Trophoblast cell (in vitro differentiated cells and primary cell): ENCODE data around the gene C16orf95.

Source experiments
- DNase-seq, 2 donors: peaks; one replicate each; pipeline ENCODE4 v3.0.0-alpha.2; 2016
- H2AFZ ChIP-seq: 2 replicates; pipeline ENCODE4 v1.6.1; 2013; ENCODE audit warnings: low read length, moderate library complexity, mild to moderate bottlenecking; ENCODE audit not compliant: insufficient read depth, poor library complexity
- H2AK5ac ChIP-seq: 2 replicates; pipeline ENCODE4 v1.6.1; 2013; ENCODE audit warnings: mild to moderate bottlenecking, low read length
- H2BK120ac ChIP-seq: 2 replicates; pipeline ENCODE4 v1.6.1; 2013; ENCODE audit warnings: low read length, mild to moderate bottlenecking, moderate library complexity; ENCODE audit not compliant: insufficient read depth, poor library complexity
- H2BK12ac ChIP-seq: 2 replicates; pipeline ENCODE4 v1.6.1; 2013; ENCODE audit warnings: mild to moderate bottlenecking, low read length, moderate library complexity
- H2BK5ac ChIP-seq: 2 replicates; pipeline ENCODE4 v1.6.1; 2013; ENCODE audit warnings: low read length, low read depth, moderate library complexity, mild to moderate bottlenecking; ENCODE audit not compliant: poor library complexity
- H3K14ac ChIP-seq: 2 replicates; pipeline ENCODE4 v1.6.1; 2013; ENCODE audit warnings: mild to moderate bottlenecking, low read length
- H3K18ac ChIP-seq: 2 replicates; pipeline ENCODE4 v1.6.1; 2013; ENCODE audit warnings: mild to moderate bottlenecking, low read length
- H3K23ac ChIP-seq: 2 replicates; pipeline ENCODE4 v1.6.1; 2013; ENCODE audit warnings: low read length
- H3K27ac ChIP-seq: 2 replicates; pipeline ENCODE4 v1.5.1; 2013; ENCODE audit warnings: low read depth, mild to moderate bottlenecking, inconsistent platforms, low read length, moderate library complexity
- H3K27me3 ChIP-seq: 2 replicates; pipeline ENCODE4 v1.6.1; 2013; ENCODE audit warnings: inconsistent platforms, mild to moderate bottlenecking, low read length, moderate library complexity; ENCODE audit not compliant: insufficient read depth
- H3K36me3 ChIP-seq, 2 experiments: 1 replicate in 1 of 2; 2 replicates in 1 of 2; pipeline ENCODE4 v1.6.1; 2013; ENCODE audit warnings: low read length in 2 of 2, mild to moderate bottlenecking in 2 of 2, moderate library complexity in 1 of 2; ENCODE audit not compliant: insufficient read depth in 2 of 2, control insufficient read depth in 1 of 2
- H3K4ac ChIP-seq: 2 replicates; pipeline ENCODE4 v1.6.1; 2013; ENCODE audit warnings: low read depth, mild to moderate bottlenecking, low read length, moderate library complexity
- H3K4me1 ChIP-seq, 2 experiments: 1 replicate in 1 of 2; 2 replicates in 1 of 2; pipeline ENCODE4 v1.6.1; 2013; ENCODE audit warnings: low read length in 2 of 2, mild to moderate bottlenecking in 2 of 2, moderate library complexity in 1 of 2; ENCODE audit not compliant: insufficient read depth in 2 of 2, control insufficient read depth in 1 of 2
- H3K4me2 ChIP-seq: 2 replicates; pipeline ENCODE4 v1.6.1; 2013; ENCODE audit warnings: inconsistent platforms, mild to moderate bottlenecking, low read length, moderate library complexity
- H3K4me3 ChIP-seq: 2 replicates; pipeline ENCODE4 v1.5.1; 2013; ENCODE audit warnings: mild to moderate bottlenecking, low read depth, low read length, inconsistent platforms
- H3K79me1 ChIP-seq: one replicate; pipeline ENCODE4 v1.6.1; 2013; ENCODE audit warnings: low read length
- H3K79me2 ChIP-seq: 2 replicates; pipeline ENCODE4 v1.6.1; 2013; ENCODE audit warnings: low read length, mild to moderate bottlenecking; ENCODE audit not compliant: control insufficient read depth, insufficient read depth, poor library complexity
- H3K9ac ChIP-seq: 2 replicates; pipeline ENCODE4 v1.6.1; 2013; ENCODE audit warnings: mild to moderate bottlenecking, low read length
- H3K9me3 ChIP-seq: 2 replicates; pipeline ENCODE4 v1.6.1; 2013; ENCODE audit warnings: low read depth, mild to moderate bottlenecking, control low read depth, inconsistent platforms, low read length; ENCODE audit not compliant: insufficient read depth
- H4K12ac ChIP-seq: 2 replicates; pipeline ENCODE4 v1.6.1; 2013; ENCODE audit warnings: low read depth, mild to moderate bottlenecking, low read length, moderate library complexity
- H4K8ac ChIP-seq: 2 replicates; pipeline ENCODE4 v1.6.1; 2013; ENCODE audit warnings: low read depth, mild to moderate bottlenecking, low read length, moderate library complexity
- H4K91ac ChIP-seq: one replicate; pipeline ENCODE4 v1.6.1; 2013; ENCODE audit warnings: low read depth, mild to moderate bottlenecking, low read length, moderate library complexity
- WGBS: extraction: QIAGEN DNeasy Blood & Tissue Kit; methylation state at CpG from one replicate; pipeline ENCODE4 v1.1.7; 2013; ENCODE audit warnings: missing lambda C conversion rate; ENCODE audit not compliant: insufficient read length, insufficient coverage; ENCODE audit errors: extremely low coverage; 5-methylcytosine and 5-hydroxymethylcytosine counted together

Gene C16orf95

GRCh38 chr16:87332150-87332549, 15.0 kb upstream of the C16orf95 start:
- Histone ChIP-seq H3K9me3 (peaks cover 2% of the 10 kb centered on the region), H2AK5ac (no peak overlapping the region), H3K23ac (no peak overlapping the region), H3K79me1 (no peaks in the 10 kb centered on the region), H4K12ac (no peak overlapping the region), H2BK5ac (no peak overlapping the region), H3K79me2 (no peaks in the 10 kb centered on the region), H3K9ac (no peak overlapping the region), H2BK120ac (no peak overlapping the region), H3K27ac (no peak overlapping the region), H3K4me2 (no peak overlapping the region), H2AFZ (no peak overlapping the region), H3K36me3 (peaks cover 47 to 52% of the 10 kb centered on the region in 2 experiments), H3K4me1 (no peaks in the 10 kb centered on the region), H4K8ac (no peak overlapping the region), H3K27me3 (no peaks in the 10 kb centered on the region), H3K4me3 (no peak overlapping the region), H4K91ac (no peak overlapping the region), H3K18ac (no peak overlapping the region), H3K14ac (no peak overlapping the region), H3K4ac (no peak overlapping the region), H2BK12ac (no peak overlapping the region)
- no peak for DNase-seq
- no CpG with 5 or more reads among the region's 10 CpGs for WGBS

DNA sequence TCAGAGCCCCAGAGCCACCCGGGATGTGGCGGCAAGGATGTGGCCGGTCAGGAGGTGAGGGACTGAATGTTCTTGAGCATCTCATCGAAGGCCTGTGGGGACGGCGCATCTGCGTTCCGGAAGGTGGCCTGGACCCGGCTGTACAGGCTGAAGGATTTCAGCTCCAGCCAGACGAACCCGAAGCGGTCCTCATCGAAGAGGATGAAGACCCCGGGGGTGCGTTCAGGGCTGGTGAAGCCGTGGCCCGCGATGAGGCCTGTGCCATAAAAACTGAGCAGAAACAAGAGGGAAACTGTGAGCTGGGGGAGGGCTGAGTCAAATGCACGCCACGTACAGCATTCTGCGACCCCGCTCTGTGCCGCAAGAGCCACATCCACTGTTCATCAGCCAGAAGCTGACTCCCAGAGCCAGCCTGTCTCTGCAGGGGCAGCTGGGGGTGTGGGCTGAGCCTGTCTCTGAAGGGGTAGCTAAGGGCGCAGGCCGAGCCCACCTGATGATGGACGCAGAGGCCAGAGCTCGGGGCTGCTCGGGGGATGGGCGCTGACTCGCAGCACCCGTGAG, 14.1 kb upstream of the C16orf95 start:
- no CpG with 5 or more reads among the region's 31 CpGs for WGBS
- Histone ChIP-seq H3K4me2 (no peak overlapping the region), H4K91ac (no peak overlapping the region)

DNA sequence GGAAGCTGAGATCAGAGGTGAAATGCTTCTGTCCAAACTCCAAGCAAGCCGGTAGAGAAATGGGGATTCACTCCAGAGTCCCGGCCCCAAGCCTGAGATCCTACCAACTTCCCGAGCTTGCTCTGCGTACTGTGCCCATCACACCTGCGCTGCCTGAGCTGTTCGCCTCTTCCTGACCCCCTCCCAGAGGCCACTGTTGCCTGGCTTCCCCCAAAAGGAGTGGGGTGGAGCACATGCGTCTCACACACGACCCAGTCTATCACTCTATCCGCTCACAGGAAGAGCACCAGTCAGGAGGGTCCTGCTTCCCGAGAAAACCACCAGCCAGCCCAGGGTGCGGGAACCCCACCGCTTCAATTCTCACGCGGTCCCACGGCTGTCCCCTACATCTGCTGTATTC, 13.5 kb upstream of the C16orf95 start:
- H2BK12ac ChIP-seq: no peak overlapping the region
- H3K27me3 ChIP-seq: no peaks in the 10 kb centered on the region
- H3K4me1 ChIP-seq: no peaks in the 10 kb centered on the region
- no peak overlapping the region for H3K4ac ChIP-seq
- no peak for DNase-seq
- H3K4me3 ChIP-seq: no peak overlapping the region
- H3K9me3 ChIP-seq: peaks cover 2% of the 10 kb centered on the region
- no peak overlapping the region for H3K9ac ChIP-seq
- no peak overlapping the region for H4K8ac ChIP-seq
- no peak overlapping the region for H3K23ac ChIP-seq
- H4K91ac ChIP-seq: no peak overlapping the region
- H3K36me3 ChIP-seq: peaks cover 44 to 48% of the 10 kb centered on the region in 2 experiments
- H2BK5ac ChIP-seq: no peak overlapping the region
- WGBS: no CpG with 5 or more reads among the region's 15 CpGs
- no peak overlapping the region for H3K14ac ChIP-seq
- H4K12ac ChIP-seq: no peak overlapping the region
- no peak overlapping the region for H3K4me2 ChIP-seq
- no peak overlapping the region for H2BK120ac ChIP-seq
- no peak overlapping the region for H2AK5ac ChIP-seq
- no peak overlapping the region for H3K27ac ChIP-seq
- no peak overlapping the region for H3K18ac ChIP-seq
- no peak overlapping the region for H2AFZ ChIP-seq
- no peaks in the 10 kb centered on the region for H3K79me2 ChIP-seq
- no peaks in the 10 kb centered on the region for H3K79me1 ChIP-seq

More for the DNA sequence above, 14.1 kb upstream of the C16orf95 start:
- peaks cover 2% of the 10 kb centered on the region for H3K9me3 ChIP-seq
- H3K4me1 ChIP-seq: no peaks in the 10 kb centered on the region
- H3K9ac ChIP-seq: no peak overlapping the region
- H4K12ac ChIP-seq: no peak overlapping the region
- no peaks in the 10 kb centered on the region for H3K27me3 ChIP-seq
- H4K8ac ChIP-seq: no peak overlapping the region
- no peak overlapping the region for H3K27ac ChIP-seq
- no peak for DNase-seq
- no peak overlapping the region for H3K14ac ChIP-seq
- no peaks in the 10 kb centered on the region for H3K79me1 ChIP-seq
- H3K23ac ChIP-seq: no peak overlapping the region
- H3K4me3 ChIP-seq: no peak overlapping the region
- H3K79me2 ChIP-seq: no peaks in the 10 kb centered on the region
- H2BK5ac ChIP-seq: no peak overlapping the region
- no peak overlapping the region for H2BK120ac ChIP-seq
- H3K36me3 ChIP-seq: peaks cover 47 to 52% of the 10 kb centered on the region in 2 experiments
- H2BK12ac ChIP-seq: no peak overlapping the region
- no peak overlapping the region for H2AK5ac ChIP-seq
- no peak overlapping the region for H3K18ac ChIP-seq
- H2AFZ ChIP-seq: no peak overlapping the region
- no peak overlapping the region for H3K4ac ChIP-seq

DNA sequence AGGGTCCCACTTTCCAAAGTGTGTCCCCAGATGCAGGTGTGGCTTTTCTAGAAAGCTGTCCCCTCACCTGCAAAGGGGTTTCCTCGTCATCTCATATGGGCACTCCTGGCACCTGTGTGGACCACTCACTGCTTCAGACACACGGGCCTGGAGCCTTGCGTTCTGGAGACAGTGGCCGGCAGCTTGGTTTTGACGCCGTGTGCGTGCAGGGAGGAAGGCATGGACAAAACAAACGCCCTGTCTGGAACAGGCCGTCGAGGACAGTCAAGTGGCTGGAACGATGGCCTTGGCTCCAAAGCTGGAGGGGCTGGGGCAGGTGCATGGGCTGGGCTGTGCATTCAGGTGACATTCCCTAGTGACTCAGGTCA, 13.0 kb upstream of the C16orf95 start:
- H4K12ac ChIP-seq: no peak overlapping the region
- H3K9me3 ChIP-seq: peaks cover 2% of the 10 kb centered on the region
- H3K9ac ChIP-seq: no peak overlapping the region
- H3K79me1 ChIP-seq: no peaks in the 10 kb centered on the region
- H3K79me2 ChIP-seq: no peaks in the 10 kb centered on the region
- no peak overlapping the region for H3K18ac ChIP-seq
- H3K27me3 ChIP-seq: no peaks in the 10 kb centered on the region
- no peak overlapping the region for H2AK5ac ChIP-seq
- H3K4ac ChIP-seq: no peak overlapping the region
- no peak overlapping the region for H3K14ac ChIP-seq
- H3K23ac ChIP-seq: no peak overlapping the region
- H3K36me3 ChIP-seq: peaks cover 42 to 44% of the 10 kb centered on the region in 2 experiments
- no peak overlapping the region for H2BK5ac ChIP-seq
- H3K4me2 ChIP-seq: no peak overlapping the region
- no peak overlapping the region for H4K8ac ChIP-seq
- no peak overlapping the region for H2BK12ac ChIP-seq
- no peaks in the 10 kb centered on the region for H3K4me1 ChIP-seq
- H3K27ac ChIP-seq: no peak overlapping the region
- no CpG with 5 or more reads among the region's 11 CpGs for WGBS
- no peak overlapping the region for H2BK120ac ChIP-seq
- no peak for DNase-seq
- H3K4me3 ChIP-seq: no peak overlapping the region
- no peak overlapping the region for H4K91ac ChIP-seq
- no peak overlapping the region for H2AFZ ChIP-seq
